Activated CD4-positive, CD25-positive, alpha-beta regulatory T cell treated with anti-CD3 and anti-CD28 coated beads, Interleukin-2, amount 50 U/mL, for 16 hours (primary cell): ENCODE data around the gene MVK.

Source experiments
- DNase-seq: peaks from one replicate; pipeline ENCODE4 v3.0.0-alpha.2; 2020; ENCODE audit warnings: low read depth, low spot score

The MVK gene

GRCh38 chr12:109573029-109573913, at the start of gene MVK, which contains the start of gene MMAB:
TSS of gene MVK (plus strand) at chr12:109573794. CDS start at chr12:109574823, 1,029 bp downstream.
TSS of gene MMAB (minus strand) at chr12:109573504. CDS start at chr12:109573480, 24 bp downstream.
- DNase-seq: peak; percentile 99

GRCh38 chr12:109524466-109525278, 48.9 kb upstream of the MVK start:
- no peak for DNase-seq

- no peak for DNase-seq
These were observed 48.4 kb upstream of the MVK start for GRCh38 chr12:109525279-109525585.

- no peak for DNase-seq
These were observed 46.0 kb upstream of the MVK start for GRCh38 chr12:109527489-109528123.

GRCh38 chr12:109529691-109530640, 43.6 kb upstream of the MVK start:
- no peak for DNase-seq

GRCh38 chr12:109531411-109531810, 42.2 kb upstream of the MVK start:
- no peak for DNase-seq

GRCh38 chr12:109532721-109533486, 40.7 kb upstream of the MVK start:
- no peak for DNase-seq

- DNase-seq: no peak
These were observed 40.2 kb upstream of the MVK start for GRCh38 chr12:109533487-109533740.

GRCh38 chr12:109534456-109534855, 39.1 kb upstream of the MVK start:
- no peak for DNase-seq

- DNase-seq: no peak
These were observed 38.2 kb upstream of the MVK start for GRCh38 chr12:109535231-109535862.

GRCh38 chr12:109535863-109536250, 37.7 kb upstream of the MVK start:
- DNase-seq: no peak

GRCh38 chr12:109537136-109537535, 36.5 kb upstream of the MVK start:
- DNase-seq: no peak

- DNase-seq: no peak
These were observed 35.3 kb upstream of the MVK start for GRCh38 chr12:109538191-109538863.

GRCh38 chr12:109539508-109539907, 34.1 kb upstream of the MVK start:
- no peak for DNase-seq

GRCh38 chr12:109540526-109541412, 32.8 kb upstream of the MVK start:
- DNase-seq: no peak

- no peak for DNase-seq
These were observed 32.2 kb upstream of the MVK start for GRCh38 chr12:109541413-109541726.

GRCh38 chr12:109542014-109542413, 31.6 kb upstream of the MVK start:
- no peak for DNase-seq

GRCh38 chr12:109542876-109543275, 30.7 kb upstream of the MVK start:
- DNase-seq: no peak
